Panc1 (cell line): ENCODE measurements around the gene UGT1A4. TPM values are rescaled to one million over a fixed set of nuclear protein-coding genes. Genes with fewer than 3 reads are reported as not detected.

Experiments
- ATAC-seq: fragments of 200-7000 bp; cut with Tn5 transposase; 2 replicates; pipeline ENCODE4 v1.9.1; 2020; ENCODE audit warnings: mild to moderate bottlenecking, moderate library complexity
- BruUV-seq: library from RNA; stranded (reverse); fragments of 400-500 nt; replicated peaks from 2 replicates; lab custom pipeline; 2021; lab: Mats Ljungman, UMichigan
- CTCF ChIA-PET: fragments of 300-600 bp; sonication (Branson Sonifier 250); formaldehyde crosslinking; loops from one replicate; lab custom pipeline; 2022; ENCODE audit warnings: antibody characterized with exemption; lab: Charles Lee
- POLR2A ChIA-PET: fragments of 300-600 bp; sonication (Branson Sonifier 250); formaldehyde crosslinking; loops from one replicate; lab custom pipeline; 2022; ENCODE audit warnings: antibody characterized with exemption; lab: Charles Lee
- DNase-seq: peaks from one replicate; pipeline ENCODE4 v3.0.0-alpha.2; 2010; ENCODE audit warnings: low read depth, low spot score
- H3K27ac ChIP-seq: 2 replicates; pipeline ENCODE4 v1.5.1; 2011; ENCODE audit warnings: mild to moderate bottlenecking, low read length, inconsistent platforms
- H3K27me3 ChIP-seq: fragments of 200-500 bp; sonication (Bioruptor generic); 2 replicates; pipeline ENCODE4 v1.6.0; 2014; ENCODE audit warnings: low read length, inconsistent platforms; ENCODE audit not compliant: control insufficient read depth, insufficient read depth
- H3K36me3 ChIP-seq: fragments of 200-500 bp; sonication (Bioruptor generic); 2 replicates; pipeline ENCODE4 v1.5.1; 2014; ENCODE audit warnings: inconsistent platforms, mild to moderate bottlenecking, low read length, moderate library complexity; ENCODE audit not compliant: control insufficient read depth, insufficient read depth
- H3K4me1 ChIP-seq: 2 replicates; pipeline ENCODE4 v1.5.1; 2011; ENCODE audit warnings: inconsistent platforms, mild to moderate bottlenecking, low read length, moderate library complexity; ENCODE audit not compliant: control insufficient read depth, insufficient read depth
- H3K4me3 ChIP-seq, 2 experiments: 2 replicates each; pipeline ENCODE4 v1.5.1; 2011 to 2012; ENCODE audit warnings: low read depth in 2 of 2, low read length in 2 of 2, mild to moderate bottlenecking in 2 of 2, inconsistent platforms in 1 of 2, moderate library complexity in 1 of 2
- H3K9me3 ChIP-seq: fragments of 200-500 bp; sonication (Bioruptor generic); 2 replicates; pipeline ENCODE4 v1.5.1; 2014; ENCODE audit warnings: low read depth, mild to moderate bottlenecking, inconsistent platforms, low read length, moderate library complexity; ENCODE audit not compliant: control insufficient read depth, insufficient read depth
- CTCF ChIP-seq: fragments of 450-650 bp; IDR thresholded peaks from 2 replicates; pipeline ENCODE4 v1.5.1; 2017; ENCODE audit warnings: mild to moderate bottlenecking
- POLR2AphosphoS5 ChIP-seq: IDR thresholded peaks from 2 replicates; pipeline ENCODE4 v1.6.1; 2012; ENCODE audit warnings: mild to moderate bottlenecking, low read depth, low read length, moderate library complexity
- REST ChIP-seq, 2 experiments: IDR thresholded peaks; 2 replicates each; pipeline ENCODE4 v1.6.1; 2011 to 2012; ENCODE audit warnings: low read depth in 2 of 2, control low read depth in 1 of 2, low read length in 1 of 2, mild to moderate bottlenecking in 1 of 2, moderate library complexity in 1 of 2; ENCODE audit not compliant: insufficient read depth in 1 of 2
- SIN3A ChIP-seq: IDR thresholded peaks from 2 replicates; pipeline ENCODE4 v1.6.1; 2012; ENCODE audit warnings: low read depth, mild to moderate bottlenecking, low read length, moderate library complexity, borderline replicate concordance; ENCODE audit not compliant: insufficient read depth
- TCF7L2 ChIP-seq: IDR thresholded peaks from 2 replicates; pipeline ENCODE4 v1.6.1; 2011; ENCODE audit warnings: mild to moderate bottlenecking, low read depth, low read length, inconsistent platforms
- in situ Hi-C: cut with HindIII; loops from 2 replicates; pipeline ENCODE4 v1.10.0; 2016; ENCODE audit warnings: low sequenced_read_pairs, low pct_unique_long_range_greater_than_20kb
- intact Hi-C: fragments of 100-400 bp; cut with micrococcal nuclease; formaldehyde crosslinking; loops from one replicate; pipeline ENCODE4 v1.10.0; 2022; ENCODE audit not compliant: unreplicated experiment
- total RNA-seq: library from RNA; stranded (reverse); gene quantifications from one replicate; pipeline ENCODE4 v1.2.1, GENCODE V29; 2021; ENCODE audit not compliant: unreplicated experiment

The UGT1A4 gene
- total RNA-seq, 1 experiment from 2014 or later, result not detected

- no TSS peak for BruUV-seq
- Histone ChIP-seq H3K9me3 (no peaks in the 10 kb centered on the region), H3K4me1 (no peaks in the 10 kb centered on the region), H3K27me3 (no peaks in the 10 kb centered on the region), H3K4me3 (no peak overlapping the region), H3K27ac (no peak overlapping the region), H3K36me3 (no peaks in the 10 kb centered on the region)
- DNase-seq, result no peak
- TF ChIP-seq CTCF (no peak), SIN3A (no peak), REST (IDR thresholded peaks at IDR 0.05; ENCODE audit: insufficient read depth in 1 of 2, low read depth in 2 of 2, low read length in 1 of 2) (no peak)
- intact Hi-C loops, result no loop called here
- ATAC-seq, result no peak
- POLR2A ChIA-PET, result no interaction called here
- in situ Hi-C loops, result no loop called here
- CTCF ChIA-PET, result no interaction called here
These were observed 103.2 kb downstream of the UGT1A4 start for GRCh38 chr2:233821709-233822100.

GRCh38 chr2:233822101-233822771 is 103.7 kb downstream of the UGT1A4 start:
- Histone ChIP-seq H3K4me1 (no peaks in the 10 kb centered on the region), H3K4me3 (no peak overlapping the region), H3K9me3 (no peaks in the 10 kb centered on the region), H3K27me3 (no peaks in the 10 kb centered on the region), H3K27ac (no peak overlapping the region), H3K36me3 (no peaks in the 10 kb centered on the region)
- CTCF ChIA-PET, result no interaction called here
- TF ChIP-seq REST (IDR thresholded peaks at IDR 0.05; ENCODE audit: insufficient read depth in 1 of 2, low read depth in 2 of 2, low read length in 1 of 2) (no peak), SIN3A (no peak), TCF7L2 (no peak), CTCF (no peak), POLR2AphosphoS5 (no peak)
- ATAC-seq (no peak), DNase-seq (no peak)
- POLR2A ChIA-PET, result no interaction called here
- BruUV-seq, result no TSS peak
- in situ Hi-C loops, result no loop called here
- intact Hi-C loops, result no loop called here
